ENCODE measurements around the gene RFTN2.
"Not testable (repeated sequence)": the region's sequence is repeated elsewhere in the genome, so short reads cannot be mapped to it uniquely, and the experiment has no call there.

The RFTN2 gene

DNA sequence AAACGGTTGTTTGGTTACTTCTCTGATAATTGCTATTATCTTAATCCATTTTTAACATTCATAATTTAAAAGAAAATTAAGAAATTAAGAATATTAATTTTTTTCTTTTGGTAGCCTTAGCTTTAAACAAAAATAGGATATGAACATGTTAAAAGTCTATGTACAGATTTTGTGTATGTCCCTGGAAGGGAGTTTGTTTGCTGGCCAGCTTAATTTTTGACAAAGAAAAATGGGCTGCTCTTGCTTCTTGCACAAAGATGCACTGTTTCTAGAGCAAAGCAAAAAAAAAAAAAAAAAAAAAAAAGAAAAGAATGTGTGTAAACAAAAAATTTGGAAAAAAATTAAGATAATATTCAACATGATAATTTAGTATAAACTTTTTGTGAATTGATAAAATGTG lies 1.3 kb downstream of the RFTN2 start:
- no peak for DNase-seq

DNA sequence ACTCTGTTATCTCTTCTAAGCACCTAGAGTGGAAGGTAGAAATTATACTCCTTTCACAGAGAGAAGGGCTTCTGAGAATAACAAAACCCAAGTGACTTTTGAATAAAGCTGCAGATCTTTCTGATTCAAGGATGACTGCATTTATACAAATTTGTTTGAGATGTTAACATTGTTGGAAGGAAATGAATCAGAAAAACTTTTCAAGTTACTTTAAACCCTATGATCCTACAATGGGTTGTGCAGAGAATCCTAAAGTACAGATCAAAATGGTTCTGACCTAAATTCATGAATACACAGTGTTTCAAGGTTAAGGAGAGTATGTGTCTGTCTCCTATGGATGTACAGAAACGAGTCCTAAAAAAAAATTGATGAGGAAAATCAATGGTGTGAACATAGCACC lies 1.8 kb downstream of the RFTN2 start:
- DNase-seq: no peak

DNA sequence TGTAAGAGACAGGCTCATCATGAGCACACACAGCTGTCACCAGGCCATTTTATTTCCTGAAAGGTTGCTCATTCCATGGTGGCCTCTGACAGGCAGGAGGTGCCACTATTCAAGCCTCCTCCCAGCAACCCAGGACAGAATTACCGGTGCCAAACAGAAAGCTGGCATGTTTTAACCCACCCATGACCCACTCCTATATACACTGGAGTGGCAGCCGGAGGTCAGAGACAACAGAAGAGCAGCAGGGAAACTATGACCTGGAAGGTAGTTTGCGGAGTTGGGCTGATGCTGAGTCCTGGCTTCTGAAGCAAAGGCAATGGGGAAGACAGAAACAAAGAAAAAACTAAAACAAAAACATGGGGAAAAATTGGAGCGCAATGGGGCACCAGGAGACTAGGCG lies 2.3 kb downstream of the RFTN2 start:
- no peak for DNase-seq

DNA sequence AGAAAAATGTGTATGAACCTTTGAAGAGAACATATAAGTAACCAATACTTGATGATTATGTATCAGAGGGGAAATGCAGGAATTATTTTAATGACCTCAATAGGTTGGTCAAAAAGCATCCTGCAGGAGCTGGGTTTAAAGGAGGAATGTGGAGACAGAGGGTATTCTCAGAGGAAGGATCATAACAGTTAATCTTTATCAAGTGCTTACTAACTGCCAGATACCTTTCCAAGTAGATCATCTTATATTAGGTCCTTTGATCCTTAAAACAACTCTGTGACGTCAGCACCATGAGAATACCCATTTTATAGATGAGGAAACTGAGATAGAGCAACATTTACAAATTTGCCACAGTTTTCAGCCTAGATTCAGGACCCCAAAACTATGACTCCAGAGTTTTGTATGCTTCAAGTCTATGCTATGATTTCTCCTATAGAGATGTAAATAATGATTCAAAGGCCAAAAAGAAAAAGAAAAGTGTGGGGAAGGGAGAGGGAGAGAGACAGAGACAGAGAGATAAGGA lies 3.0 kb downstream of the RFTN2 start:
- DNase-seq: no peak

DNA sequence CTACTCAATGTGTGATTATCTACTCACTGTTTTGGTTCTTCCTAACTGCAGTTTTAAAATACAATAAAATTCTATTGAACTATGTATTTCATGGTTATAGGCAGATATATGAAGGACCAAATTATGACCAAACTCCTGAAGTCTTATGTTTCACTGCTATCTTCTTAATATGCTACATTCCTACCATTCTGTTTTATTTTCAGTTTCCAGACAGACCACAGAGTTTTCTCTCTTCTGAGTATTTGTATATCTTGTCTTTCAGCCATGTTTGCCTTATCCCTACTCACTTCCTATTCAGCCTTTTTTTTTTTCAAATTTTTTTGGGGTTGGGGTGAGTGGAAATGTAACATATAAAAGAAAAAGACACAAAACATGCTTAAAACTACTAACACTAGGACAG lies 6.3 kb downstream of the RFTN2 start:
- no peak for DNase-seq

DNA sequence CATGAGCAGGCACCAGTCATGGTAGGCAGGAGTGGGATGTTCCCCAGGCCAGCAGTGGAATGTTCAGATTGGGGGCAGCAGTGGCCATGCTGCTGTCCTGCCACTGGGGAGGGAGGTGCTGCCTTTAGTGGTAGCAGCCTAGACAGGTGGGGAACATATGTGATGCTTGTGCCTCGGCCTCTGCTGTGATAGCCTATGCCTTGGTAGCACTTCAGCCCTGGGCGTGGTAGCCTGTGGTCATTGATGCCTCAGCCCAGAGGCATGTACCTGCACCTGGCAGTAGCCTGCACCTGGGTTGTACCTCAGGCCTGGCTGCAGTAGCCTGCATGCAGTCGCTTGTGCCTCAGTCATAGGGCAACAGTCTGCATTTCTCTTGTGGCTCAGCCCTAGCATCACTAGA lies 7.1 kb downstream of the RFTN2 start:
- DNase-seq: no peak

DNA sequence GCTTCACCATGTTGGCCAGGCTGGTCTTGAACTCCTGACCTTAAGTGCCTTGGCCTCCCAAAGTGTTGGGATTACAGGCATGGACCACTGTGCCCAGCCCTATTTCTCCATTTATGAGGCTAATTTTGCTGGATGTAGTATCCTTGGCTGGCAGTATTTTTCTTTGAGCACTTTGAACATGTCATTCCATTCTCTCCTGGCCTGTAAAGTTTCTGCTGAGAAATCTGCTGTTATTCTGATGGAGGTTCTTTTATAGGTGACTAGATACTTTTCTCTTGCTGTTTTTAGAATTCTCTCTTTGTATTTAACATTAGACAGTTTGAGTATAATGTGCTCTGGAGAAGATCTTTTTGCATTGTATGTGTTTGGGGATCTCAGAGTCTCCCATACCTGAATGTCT lies 9.1 kb downstream of the RFTN2 start:
- DNase-seq: no peak

DNA sequence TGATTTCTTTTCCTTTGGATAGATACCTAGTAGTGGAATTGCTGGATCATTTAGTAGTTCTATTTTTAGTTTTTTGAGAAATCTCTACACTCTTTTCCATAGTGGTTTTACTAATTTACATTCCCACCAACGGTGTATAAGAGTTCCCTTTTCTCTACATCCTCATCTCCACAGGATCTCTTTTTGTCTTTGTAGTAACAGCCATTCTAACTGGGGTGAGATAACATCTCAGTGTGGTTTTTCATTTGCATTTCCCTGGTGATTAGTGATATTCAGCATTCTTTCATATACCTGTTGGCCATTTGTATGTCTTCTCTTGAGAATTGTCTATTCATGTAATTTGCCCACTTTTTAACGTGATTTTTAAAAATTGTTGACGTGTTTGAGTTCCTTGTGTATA lies 13.8 kb downstream of the RFTN2 start:
- DNase-seq: no peak

DNA sequence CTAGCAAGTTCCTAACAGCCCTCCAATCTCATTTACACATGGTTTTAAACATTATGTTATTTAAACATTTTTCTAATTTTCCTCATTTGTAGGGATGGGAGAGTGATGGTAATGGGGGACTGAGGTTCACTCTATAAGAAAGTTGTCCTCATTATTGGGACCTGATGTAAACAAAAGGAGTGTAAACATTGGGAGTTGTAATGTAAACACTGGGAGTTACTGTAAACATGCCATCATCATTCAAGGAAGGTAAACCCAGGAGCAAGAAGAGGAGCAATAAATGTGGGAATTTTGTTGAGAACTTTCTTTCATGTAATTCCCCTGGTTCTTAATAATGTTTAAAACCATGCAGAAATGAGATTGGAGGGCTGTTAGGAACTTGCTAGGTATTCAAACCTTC lies 17.8 kb downstream of the RFTN2 start:
- no peak for DNase-seq

DNA sequence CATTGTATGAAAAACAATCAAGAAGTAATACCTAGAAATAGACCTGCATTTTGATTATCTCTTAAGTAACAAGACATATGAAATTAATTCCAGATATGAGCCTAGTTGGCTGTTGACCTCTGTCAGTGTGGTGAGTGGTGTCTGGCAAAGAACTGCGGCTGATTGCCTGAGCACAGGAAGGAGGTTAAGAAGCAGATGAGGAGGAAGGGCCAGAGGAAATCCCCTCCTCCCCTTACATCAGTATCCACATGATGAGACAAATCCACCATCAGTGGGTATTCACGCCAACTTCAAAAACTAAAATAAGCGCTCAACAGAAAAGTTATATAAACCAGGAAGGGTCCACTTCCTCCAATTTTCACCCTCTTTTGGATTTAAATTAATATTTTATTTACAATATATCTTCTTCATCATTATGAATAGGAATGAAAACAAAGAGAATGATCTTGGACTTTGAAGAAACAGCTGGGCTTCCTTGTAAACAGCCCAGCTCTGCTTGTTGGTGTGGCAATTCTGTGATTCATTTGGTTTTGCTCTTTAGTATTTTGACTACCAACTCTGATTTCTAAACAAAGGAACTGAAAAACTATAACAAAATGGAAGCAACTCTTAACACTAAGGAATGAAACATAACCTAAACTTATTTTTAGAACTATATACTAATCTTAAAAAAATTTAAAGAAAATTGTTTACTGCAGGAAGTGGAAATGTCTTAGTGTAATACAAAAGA lies 27.3 kb downstream of the RFTN2 start:
- DNase-seq: no peak

DNA sequence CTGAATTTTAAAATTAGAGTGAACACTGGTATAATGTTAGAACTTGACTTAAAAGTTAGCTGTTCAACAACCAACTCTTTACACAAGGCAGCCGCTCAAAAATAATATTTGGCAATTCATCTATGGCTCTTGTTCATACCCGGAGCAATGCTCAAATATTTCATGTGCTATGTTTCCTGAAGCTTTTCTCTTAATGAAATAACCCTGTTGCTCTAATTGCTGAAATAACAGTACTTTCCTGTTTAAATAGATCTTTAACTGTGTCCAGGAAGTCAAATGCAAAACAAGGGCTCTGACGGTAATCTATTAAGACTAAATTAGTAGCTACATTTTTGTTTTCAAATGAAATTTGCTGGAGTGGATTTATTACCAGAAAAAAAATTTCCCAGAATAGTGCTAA lies 33.7 kb downstream of the RFTN2 start:
- no peak for DNase-seq

DNA sequence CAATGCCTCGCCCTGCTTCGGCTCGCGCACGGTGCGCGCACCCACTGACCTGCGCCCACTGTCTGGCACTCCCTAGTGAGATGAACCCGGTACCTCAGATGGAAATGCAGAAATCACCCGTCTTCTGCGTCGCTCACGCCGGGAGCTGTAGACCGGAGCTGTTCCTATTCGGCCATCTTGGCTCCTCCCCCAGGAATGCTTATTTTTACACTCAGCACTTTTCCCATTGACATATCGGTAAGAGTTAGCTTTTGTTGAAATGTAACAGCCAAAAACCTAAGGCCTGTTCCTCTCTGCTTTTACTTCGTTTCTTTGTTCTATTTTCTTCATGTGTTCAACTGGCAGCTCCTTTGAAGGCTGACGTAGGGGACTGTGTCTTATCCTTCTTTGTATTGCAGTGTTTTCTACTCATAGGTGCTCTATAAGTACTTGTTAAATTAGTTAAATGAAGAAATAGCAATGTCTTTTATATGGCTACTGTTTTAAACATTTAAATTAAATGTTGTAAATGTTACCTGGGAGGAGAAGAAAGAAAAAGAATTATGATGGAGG lies 34.7 kb downstream of the RFTN2 start:
- not testable (repeated sequence) for DNase-seq

DNA sequence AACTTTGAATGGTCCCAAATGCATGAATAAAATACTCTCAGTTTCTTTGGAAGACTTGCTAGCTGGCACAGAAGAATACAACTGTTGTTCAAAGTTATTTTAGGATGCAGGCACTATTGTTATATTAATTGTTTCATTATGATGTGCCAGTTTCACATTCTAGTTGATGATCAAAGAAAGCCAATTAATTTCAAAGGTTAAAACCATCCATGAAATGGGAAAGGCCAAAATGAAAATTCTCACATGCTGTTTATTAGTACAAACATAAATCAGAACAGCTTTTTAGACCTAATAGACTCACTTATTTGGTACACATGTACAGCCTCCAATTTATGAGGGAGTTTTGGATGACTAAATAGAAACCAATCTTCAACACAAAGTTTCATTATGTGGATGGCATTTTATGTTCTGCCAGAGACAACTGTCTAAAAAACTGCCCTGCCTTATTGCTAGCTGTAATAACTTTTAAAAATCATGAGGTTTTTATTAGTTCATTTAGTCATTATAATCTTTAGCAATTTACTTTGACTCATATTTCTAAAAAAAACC lies 42.2 kb downstream of the RFTN2 start:
- DNase-seq: no peak

DNA sequence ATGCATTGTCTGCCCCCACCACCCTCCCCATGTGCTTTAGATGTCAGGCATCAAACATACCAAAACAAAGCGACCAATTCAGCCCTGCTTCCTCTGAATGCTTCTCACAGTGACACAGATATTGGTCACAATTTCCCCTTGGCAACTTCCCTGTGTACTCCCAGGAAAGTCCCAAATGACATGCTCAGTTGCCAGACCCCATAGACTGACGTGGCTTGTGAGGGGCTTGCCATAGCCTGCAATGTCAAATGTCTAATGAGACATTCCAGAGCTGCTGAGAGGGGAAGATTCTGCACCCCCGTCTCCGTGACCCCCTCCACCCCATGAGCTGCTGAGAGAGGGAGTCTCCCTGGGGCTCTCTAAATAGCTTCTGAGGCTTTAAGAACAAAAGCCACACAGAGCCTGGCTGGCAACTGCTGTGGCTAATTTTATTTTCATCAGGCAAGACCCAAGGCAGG lies 47.3 kb downstream of the RFTN2 start:
- DNase-seq: no peak

DNA sequence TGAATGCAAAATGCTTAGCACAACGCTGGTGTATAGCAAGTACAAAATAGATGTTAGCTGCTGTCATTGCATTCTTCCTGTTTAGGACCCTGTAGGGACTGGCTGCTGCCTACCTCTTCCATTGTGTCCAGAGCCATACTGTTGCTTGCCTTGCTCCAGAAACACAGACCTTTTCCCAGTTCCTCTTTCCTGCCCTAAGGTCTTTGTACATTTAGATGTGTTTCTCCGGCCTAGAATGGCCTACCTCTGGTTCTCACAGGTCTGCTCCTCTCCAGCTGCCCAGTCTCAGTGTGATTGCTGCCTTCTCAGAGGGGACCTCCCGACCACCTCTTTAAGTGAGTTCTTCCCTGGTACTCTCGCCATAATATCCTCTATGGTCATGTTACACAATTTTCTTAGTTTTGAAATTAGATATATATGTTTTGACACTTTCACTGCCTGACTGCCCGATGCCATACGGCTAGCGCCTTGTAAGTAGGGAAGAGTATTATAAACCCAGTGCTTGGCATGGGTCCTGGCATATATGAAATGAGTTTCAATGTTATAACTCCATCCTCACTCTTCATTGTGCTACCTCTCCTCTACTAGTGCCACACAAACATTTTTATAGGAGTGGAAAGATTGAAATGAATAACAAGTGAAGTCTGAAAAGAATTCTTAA lies 48.3 kb downstream of the RFTN2 start:
- DNase-seq: no peak

DNA sequence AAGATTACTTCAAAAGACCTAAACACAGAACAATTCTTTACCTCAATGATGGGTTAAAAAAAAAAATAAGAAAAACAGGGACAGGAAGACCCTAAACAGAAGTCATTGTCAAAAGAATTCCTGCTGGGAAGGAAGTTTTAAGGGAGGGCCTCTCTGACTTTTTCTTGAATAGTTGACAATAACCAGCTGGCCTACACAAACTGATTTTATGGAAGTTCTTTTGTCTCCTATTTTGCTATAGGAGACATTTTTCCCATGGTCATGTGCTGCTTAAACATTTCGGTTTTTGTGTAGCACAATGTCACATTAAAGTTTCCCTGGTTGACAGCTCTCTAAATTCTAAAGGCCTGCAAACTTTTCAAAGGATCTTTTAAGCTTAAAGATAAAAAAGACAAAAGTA lies 55.3 kb downstream of the RFTN2 start:
- no peak for DNase-seq

DNA sequence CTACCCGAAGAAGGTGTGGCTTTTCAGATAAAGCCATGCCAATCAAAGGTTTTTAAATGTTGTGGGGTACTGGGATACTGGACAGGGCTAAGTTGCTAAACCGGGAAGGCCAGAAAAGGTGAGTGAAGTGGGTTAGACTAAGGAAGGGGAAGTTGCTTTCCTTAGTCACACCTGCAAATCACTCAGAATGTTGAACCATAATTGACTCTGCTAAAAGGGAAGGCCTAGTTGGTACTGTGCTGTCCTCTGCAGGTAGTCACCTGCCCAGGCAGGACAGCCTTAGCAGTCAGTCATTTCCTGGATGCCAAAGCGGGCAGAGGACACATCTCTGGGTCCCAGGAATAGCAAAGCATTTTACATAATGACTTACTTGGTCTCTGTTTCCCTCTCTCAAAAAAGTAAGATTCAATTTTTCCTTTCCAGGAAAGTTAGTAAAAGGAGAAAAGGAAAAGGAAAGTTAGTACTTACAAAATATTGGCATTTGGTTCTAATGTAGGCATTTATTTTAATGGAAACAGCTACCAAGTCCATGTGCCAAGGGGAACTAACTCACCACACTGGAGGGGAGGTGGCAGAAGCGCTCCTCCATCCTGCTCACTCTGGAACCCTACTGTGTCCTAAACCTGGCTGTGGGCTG lies 60.3 kb downstream of the RFTN2 start:
- no peak for DNase-seq

DNA sequence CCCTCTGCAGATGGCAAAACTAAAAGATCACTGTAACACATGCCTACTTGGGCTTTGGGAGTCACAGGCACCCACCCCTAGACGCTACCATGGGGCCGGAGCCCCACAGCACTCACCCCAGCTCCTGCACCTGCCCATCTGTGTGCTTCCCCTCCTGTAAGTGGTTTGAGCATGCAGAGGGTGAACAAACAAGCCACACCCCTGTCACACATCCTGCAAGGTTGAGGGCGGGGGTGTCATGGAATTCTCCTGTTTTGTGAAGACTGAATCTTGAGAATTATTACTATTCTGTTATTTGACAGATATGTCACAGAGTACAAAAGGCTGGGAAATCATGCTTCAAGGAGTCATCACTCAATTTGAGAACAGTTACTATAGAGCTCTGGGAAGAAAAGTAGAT lies 60.9 kb downstream of the RFTN2 start:
- DNase-seq: no peak

DNA sequence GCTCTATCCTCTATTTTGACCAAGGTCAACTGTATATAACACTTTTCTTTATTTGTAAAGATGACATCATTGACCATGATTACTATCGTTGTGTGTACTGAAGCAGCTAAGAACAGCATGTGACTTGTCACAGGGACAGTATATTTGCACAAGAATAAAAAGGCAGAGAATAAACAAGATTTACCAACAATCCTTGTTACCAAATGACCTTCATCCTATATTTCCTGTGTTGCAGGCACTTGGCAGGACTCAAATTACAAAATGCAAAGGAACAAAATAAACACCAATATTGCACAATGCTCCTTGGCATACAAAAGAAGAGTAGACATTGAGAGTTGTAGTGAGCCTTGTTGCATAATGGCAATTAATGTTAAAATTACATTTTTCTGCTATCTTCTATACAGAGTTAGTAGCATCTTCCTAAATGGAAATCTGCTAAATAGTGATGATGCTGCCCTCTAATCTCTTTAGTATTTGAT lies 61.8 kb downstream of the RFTN2 start:
- no peak for DNase-seq

DNA sequence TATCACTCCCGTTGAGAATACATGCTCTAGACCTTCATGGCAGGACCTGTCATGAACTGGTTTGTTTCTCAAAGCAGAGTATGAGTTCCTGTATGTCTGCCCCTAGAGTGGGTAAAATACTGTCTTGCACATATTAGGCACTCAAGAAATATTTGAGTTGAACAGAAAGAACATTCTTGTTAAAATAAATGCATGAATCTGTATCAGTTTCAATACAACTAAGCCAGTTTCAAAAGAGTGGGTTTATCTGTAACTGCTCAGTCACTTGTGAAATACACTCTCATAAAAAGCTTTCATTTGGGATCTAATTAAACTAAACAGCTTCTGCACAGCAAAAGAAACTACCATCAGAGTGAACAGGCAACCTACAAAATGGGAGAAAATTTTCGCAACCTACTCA lies 69.2 kb downstream of the RFTN2 start:
- no peak for DNase-seq

DNA sequence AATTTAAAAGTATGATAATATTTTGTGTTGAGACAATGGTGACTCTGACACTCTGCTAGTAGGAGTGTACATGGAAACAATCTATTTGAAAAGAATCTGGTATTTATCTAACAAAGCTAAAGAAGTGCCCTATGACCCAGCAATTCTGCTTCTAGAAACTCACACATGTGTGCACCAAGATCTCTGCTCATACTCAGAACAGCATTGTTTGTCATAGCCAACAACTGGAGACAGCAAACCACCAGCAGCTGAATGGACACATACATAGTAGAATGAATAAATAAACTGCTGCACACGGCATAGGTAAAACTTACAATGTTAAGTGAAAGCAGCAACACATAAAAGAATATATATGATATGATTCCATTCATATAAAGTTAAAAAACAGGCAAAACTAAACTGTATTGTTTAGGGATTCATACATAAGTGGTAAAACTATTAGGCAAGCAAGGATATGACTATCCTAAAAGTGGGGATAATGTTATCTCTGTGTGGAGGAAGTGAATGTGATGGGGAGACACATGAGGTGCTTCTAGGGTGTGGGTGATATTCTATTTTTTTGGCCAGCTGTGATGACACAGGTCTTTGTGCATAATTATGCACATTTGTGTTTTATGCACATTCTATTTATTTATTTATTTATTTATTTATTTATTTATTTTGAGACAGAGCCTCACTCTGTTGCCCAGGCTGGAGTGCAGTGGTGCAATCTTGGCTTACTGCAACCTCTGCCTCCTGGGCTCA lies 71.1 kb downstream of the RFTN2 start:
- DNase-seq: no peak

DNA sequence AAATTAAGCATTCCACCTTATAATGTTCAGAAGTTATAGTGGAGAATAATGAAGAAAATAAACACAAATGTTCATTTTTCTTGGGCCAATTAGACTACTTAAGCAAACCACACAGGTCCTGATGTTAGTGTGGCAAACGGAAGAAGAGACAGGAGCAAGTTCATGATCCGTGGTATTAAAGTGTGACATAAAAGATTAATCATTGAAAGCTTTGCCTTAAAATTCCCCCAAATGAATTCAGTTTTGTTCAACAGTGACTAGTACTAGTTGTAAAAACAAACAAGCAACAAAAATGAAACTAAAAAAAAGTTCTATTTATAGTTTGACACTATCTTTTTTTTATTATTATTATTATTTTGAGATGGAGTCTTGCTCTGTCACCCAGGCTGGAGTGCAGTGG lies 73.7 kb downstream of the RFTN2 start:
- no peak for DNase-seq

DNA sequence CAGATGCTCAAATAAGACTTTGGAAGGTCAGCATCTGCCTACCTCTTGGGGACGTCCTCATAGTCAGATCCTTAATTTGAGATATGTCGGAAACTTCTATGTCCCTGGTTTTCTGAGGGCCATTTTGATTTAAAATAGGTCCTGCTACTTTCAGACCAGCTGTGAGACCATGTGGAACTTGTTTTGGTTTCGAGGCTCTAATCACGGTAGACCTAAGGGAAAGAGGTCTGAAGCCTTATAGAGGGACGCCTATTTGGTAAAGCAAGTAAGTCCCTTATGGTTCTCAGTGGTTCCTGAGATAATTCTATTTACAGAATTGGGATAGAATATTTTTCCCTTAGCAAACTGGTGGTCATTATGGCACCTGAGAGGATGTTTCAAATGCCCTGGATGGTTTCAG lies 75.1 kb downstream of the RFTN2 start:
- DNase-seq: no peak
